Mononuclear cell (primary cell): Measurements from ENCODE around the gene USF3. TPM values are rescaled to one million over a fixed set of nuclear protein-coding genes. Genes with fewer than 3 reads are reported as not detected.

ENCODE experiments used
- H3K27me3 ChIP-seq: 2 replicates; pipeline ENCODE4 v1.6.0; 2011; ENCODE audit warnings: low read length, control low read depth; ENCODE audit not compliant: insufficient read depth
- H3K4me1 ChIP-seq: 2 replicates; pipeline ENCODE4 v1.5.1; 2011; ENCODE audit warnings: mild to moderate bottlenecking, low read length, control low read depth; ENCODE audit not compliant: insufficient read depth
- H3K4me3 ChIP-seq: 2 replicates; pipeline ENCODE4 v1.5.1; 2011; ENCODE audit warnings: mild to moderate bottlenecking, low read length, moderate library complexity
- H3K9me3 ChIP-seq: 2 replicates; pipeline ENCODE4 v1.5.1; 2011; ENCODE audit warnings: low read depth, mild to moderate bottlenecking, control low read depth, low read length
- total RNA-seq: library from RNA; depleted of rRNA; stranded (reverse); fragments of >200 nt; gene quantifications from one replicate; pipeline ENCODE4 v1.2.3, GENCODE V29; 2012

Gene USF3
- total RNA-seq, 1 donor = 52.1 TPM

DNA sequence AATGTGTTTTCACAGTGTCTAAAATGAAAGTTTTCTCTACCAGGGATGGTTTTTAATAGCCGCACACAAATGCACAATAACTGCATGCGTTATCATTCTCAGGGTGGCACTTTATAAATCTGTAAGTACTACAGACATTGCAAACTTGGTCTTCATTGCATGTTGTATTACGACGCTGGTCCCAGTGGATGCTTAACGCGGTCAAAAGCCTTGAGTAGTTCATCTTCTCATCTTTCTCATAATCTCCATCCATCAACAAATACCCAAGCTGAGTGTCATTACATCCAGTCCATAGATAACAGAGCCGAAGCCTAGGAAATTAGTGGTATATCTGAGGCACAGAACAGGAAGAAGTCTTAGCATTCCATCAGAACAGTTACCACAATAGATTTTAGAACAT is 72.6 kb downstream of the USF3 start:
- Histone ChIP-seq H3K4me3 (no peak overlapping the region), H3K9me3 (no peaks in the 10 kb centered on the region), H3K4me1 (peaks cover 31% of the 10 kb centered on the region), H3K27me3 (no peaks in the 10 kb centered on the region)

- Histone ChIP-seq H3K9me3 (no peaks in the 10 kb centered on the region), H3K4me1 (peaks cover 31% of the 10 kb centered on the region), H3K27me3 (no peaks in the 10 kb centered on the region), H3K4me3 (no peak overlapping the region)
Observed at GRCh38 chr3:113623324-113623723, 73.1 kb downstream of the USF3 start.

GRCh38 chr3:113620091-113620490 is 76.4 kb downstream of the USF3 start:
- H3K27me3 ChIP-seq = no peaks in the 10 kb centered on the region
- peaks cover 9% of the 10 kb centered on the region for H3K4me1 ChIP-seq
- no peaks in the 10 kb centered on the region for H3K9me3 ChIP-seq
- H3K4me3 ChIP-seq = no peak overlapping the region

DNA sequence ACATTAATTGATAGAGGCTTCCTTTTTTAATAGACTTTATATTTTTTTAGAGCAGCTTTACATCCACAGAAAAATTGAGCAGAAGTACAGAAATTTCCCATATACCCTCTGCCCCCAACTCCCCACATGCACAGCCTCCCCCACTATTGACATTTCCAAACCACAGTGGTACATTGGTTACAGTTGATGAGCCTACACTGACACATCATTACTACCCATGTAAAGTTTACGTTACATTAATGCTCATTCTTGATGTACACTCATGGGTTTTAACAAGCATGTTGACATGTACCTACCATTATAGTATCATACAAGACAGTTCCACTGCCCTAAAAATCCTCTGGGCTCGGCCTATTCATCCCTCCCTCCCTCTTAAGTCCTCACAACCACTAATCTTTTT is 78.7 kb downstream of the USF3 start:
- no peak overlapping the region for H3K4me3 ChIP-seq

DNA sequence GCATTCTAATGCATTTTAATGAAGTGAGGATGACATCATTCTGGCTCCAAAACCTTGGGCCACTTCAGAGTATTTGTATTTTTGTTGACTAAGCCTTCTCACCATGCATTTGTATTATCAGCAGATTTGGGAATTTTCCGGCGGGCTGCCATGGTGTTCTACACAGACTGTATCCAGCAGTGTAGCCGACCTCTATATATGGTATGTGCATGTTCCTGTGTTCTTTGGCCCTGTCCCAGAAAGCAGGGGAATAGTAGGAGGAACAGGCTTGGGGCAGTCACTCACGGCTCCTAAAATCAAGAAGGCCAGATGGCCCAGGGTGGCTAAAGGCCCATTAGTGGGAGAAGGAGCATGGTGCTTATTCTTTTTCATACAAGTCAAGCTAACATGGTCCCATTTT is 80.5 kb downstream of the USF3 start:
- Histone ChIP-seq H3K4me1 (peaks cover 22% of the 10 kb centered on the region), H3K4me3 (no peak overlapping the region), H3K9me3 (no peaks in the 10 kb centered on the region), H3K27me3 (no peaks in the 10 kb centered on the region)

More for the DNA sequence above, 78.7 kb downstream of the USF3 start:
- H3K27me3 ChIP-seq = no peaks in the 10 kb centered on the region
- no peaks in the 10 kb centered on the region for H3K9me3 ChIP-seq
- peaks cover 22% of the 10 kb centered on the region for H3K4me1 ChIP-seq

DNA sequence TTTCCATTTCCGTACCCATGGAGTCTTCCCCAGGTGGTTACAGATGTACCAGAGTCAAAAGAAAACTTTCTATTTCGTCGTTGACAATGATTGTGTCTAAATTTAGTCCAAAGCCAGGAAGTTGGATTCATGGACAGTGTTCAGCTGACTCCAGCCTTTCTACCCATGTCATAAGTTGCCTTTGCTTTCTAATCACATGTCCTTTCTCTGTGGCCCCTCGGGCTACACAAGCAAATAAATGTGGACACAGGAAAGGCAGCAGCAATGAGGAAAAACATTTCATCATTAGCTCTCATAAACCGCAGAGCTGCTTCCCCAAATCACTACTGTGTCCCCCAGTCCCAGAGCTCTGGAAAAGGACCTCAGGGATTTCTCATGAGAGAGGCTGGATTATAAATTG is 82.0 kb downstream of the USF3 start:
- no peak overlapping the region for H3K4me3 ChIP-seq

GRCh38 chr3:113607219-113607596 is 89.2 kb downstream of the USF3 start:
- Histone ChIP-seq H3K9me3 (no peaks in the 10 kb centered on the region), H3K4me3 (no peak overlapping the region)

More for the DNA sequence above, 82.0 kb downstream of the USF3 start:
- Histone ChIP-seq H3K4me1 (peaks cover 15% of the 10 kb centered on the region), H3K27me3 (no peaks in the 10 kb centered on the region), H3K9me3 (no peaks in the 10 kb centered on the region)

GRCh38 chr3:113606539-113607218 is 89.8 kb downstream of the USF3 start:
- H3K9me3 ChIP-seq = no peaks in the 10 kb centered on the region
- H3K4me3 ChIP-seq = no peak overlapping the region
- H3K27me3 ChIP-seq = no peaks in the 10 kb centered on the region
- peaks cover 22% of the 10 kb centered on the region for H3K4me1 ChIP-seq

More at GRCh38 chr3:113607219-113607596, 89.2 kb downstream of the USF3 start:
- no peaks in the 10 kb centered on the region for H3K27me3 ChIP-seq
- H3K4me1 ChIP-seq = peaks cover 22% of the 10 kb centered on the region

GRCh38 chr3:113602836-113603235 is 93.6 kb downstream of the USF3 start:
- Histone ChIP-seq H3K9me3 (no peaks in the 10 kb centered on the region), H3K4me3 (no peak overlapping the region), H3K27me3 (no peaks in the 10 kb centered on the region)

DNA sequence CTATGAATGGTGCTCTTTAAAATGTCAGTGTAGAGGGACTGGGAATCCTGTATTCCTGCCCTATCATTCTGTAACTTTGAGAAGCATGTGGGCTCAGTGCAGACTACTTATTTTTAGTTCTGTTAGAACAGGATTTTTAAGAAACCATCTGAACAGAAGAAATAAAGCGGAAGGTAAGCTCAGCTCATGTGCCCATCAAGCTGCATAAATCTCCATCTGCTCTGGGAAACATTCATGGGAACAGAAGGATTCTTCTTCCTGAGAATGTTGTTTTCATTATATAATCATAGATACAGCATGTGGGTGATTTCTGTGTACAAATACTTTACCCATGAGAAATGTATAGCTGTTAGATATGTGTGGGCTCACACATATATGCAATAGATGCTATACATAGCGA is 94.2 kb downstream of the USF3 start:
- Histone ChIP-seq H3K4me1 (peaks cover 19% of the 10 kb centered on the region), H3K27me3 (no peaks in the 10 kb centered on the region), H3K9me3 (no peaks in the 10 kb centered on the region), H3K4me3 (no peak overlapping the region)

More at GRCh38 chr3:113602836-113603235, 93.6 kb downstream of the USF3 start:
- H3K4me1 ChIP-seq = peaks cover 22% of the 10 kb centered on the region

GRCh38 chr3:113601240-113601639 is 95.2 kb downstream of the USF3 start:
- Histone ChIP-seq H3K4me1 (peaks cover 8% of the 10 kb centered on the region), H3K9me3 (no peaks in the 10 kb centered on the region), H3K27me3 (no peaks in the 10 kb centered on the region), H3K4me3 (no peak overlapping the region)

DNA sequence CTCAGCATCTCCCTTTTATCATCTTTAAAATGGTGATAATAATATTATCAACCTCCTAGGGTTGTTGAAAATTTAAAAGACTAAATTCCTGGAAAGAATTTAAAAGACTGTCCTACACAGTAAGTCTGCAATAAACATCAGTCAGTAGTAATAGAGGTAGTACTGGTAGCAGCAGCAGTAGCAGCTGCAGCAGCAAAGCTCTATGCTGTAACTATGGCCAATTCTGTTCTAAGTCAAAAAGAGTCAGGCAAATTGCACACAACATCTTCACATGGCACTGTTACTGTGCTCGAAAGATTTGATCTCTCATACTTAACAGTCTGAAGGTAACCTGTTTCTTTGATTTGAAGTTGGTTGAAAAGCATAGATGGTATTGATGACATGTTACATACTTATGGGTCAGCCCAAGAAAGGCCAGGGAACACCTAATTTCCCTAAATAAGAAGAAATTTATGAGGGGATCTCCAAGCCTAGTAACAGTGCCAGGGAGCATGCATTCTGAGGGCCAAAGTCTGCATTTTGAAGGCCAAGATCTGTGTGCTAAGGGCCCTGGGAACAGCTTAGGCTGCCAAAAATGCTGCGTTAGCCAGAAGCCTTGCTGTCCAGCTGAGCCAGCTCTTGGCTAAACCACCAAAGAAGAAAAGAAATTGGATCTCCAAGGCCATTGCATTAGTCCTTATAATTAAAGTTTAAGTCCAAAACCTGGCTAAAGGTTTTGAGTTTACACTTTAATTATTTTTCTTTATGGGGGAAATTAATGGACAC is 95.8 kb downstream of the USF3 start:
- Histone ChIP-seq H3K4me1 (peaks cover 2% of the 10 kb centered on the region), H3K4me3 (no peak overlapping the region), H3K27me3 (no peaks in the 10 kb centered on the region), H3K9me3 (no peaks in the 10 kb centered on the region)

Other genes starting within 250 kb of the USF3 start
- gene SPICE1, start 181.5 kb downstream of the USF3 start, total RNA-seq = 8.5 TPM
- gene SIDT1, start 164.1 kb downstream of the USF3 start, total RNA-seq = 38.5 TPM
- gene NAA50, start 49.6 kb upstream of the USF3 start, total RNA-seq = 115 TPM
- gene ATP6V1A, start 50.4 kb upstream of the USF3 start, total RNA-seq = 30.9 TPM
- 2.3 TPM for gene GRAMD1C, start 142.1 kb upstream of the USF3 start, total RNA-seq